HuH-7 (cell line): ENCODE data around the gene PNMA8A.

Experiments used
- DNase-seq: peaks from one replicate; pipeline ENCODE4 v3.0.0; 2011; ENCODE audit warnings: low spot score

PNMA8A gene

GRCh38 chr19:46428239-46429135 is 42.9 kb downstream of the PNMA8A start, which contains the start of gene PNMA8C:
Gene PNMA8C (minus strand): TSS chr19:46428936. CDS start chr19:46428359, 577 bp downstream.
- no peak for DNase-seq

- DNase-seq, result no peak
Measured at GRCh38 chr19:46427518-46428045, 43.8 kb downstream of the PNMA8A start.

DNA sequence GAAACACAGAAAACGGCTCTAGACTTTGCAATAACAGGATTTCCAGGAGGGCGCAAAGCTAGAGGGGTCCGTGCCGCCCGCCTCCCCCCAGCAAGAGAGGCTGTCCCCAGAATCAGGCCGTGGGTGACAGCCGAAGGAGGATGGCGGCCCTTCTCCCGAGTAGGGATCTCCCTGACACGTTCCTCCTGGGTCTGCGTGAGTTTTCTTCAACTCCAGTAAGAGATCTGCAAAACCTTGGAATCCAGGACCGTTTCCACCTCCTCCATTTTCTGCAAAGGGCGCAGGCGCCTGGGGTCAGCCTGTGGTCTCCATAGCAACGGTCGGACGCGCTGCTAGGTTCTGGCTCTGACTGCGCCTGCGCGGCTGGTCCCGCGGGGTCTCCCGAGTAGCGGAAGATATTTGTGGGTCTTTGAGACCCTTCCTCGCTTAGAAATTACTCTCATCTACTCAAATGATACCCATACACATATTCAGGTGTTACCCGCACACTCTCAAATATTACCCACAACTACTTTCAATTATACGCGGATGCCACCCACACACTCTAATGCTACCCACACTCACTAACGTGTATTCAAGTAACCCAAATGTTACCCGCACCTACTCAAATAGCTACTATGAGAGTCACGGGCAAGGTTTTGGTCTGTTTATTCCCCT is 44.7 kb downstream of the PNMA8A start:
- DNase-seq, result peak; percentile 93

- no peak for DNase-seq
Measured at GRCh38 chr19:46426035-46426505, 45.3 kb downstream of the PNMA8A start.

- DNase-seq, result no peak
Measured at GRCh38 chr19:46423188-46423587, 48.2 kb downstream of the PNMA8A start.

DNA sequence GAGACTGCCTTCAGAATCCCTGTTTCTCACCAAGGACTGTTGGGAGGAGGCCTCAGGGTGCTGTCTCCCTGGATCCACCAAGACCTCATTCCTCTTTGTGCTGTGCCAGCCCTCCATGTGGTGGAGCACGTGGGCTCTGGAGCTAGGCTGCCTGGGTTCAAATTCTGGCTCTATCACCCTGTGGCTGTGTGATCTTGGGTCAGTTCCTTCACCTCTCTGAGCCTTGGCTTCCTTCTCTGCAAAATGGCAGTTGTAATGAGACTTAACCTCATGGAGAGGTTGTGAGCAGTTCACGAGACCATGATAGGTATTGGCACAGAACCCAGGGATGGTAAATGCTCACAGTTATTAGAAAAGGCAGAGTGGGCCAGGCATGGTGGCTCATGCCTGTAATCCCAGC is 49.0 kb downstream of the PNMA8A start:
- no peak for DNase-seq

DNA sequence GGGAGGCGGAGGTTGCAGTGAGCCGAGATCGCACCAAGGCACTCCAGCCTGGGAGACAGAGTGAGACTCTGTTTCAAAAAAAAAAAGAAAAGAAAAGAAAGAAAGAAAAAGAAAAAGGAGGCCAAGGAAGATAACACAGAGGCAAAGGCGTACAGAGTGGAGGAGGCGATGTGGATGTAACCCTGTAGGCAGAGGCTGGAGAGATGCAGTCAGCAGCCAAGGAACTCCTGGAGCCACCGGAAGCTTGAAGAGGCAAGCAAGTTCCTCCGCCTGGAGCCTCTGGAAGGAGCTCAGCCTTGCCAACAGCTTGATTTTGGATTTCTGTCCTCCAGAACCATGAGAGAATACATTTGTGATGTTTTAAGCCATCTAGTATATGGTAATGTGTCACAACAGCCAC is 51.3 kb downstream of the PNMA8A start:
- DNase-seq, result no peak
